HG03159 (cell line): ENCODE results near the gene STRIP2.
A peak's percentile ranks its signal among the peaks of the same experiment; 100 is the strongest.
"Not testable (repeated sequence)": the region's sequence is repeated elsewhere in the genome, so short reads cannot be mapped to it uniquely, and the experiment has no call there.

Experiments
- ATAC-seq: cut with Tn5 transposase; IDR thresholded peaks from one replicate; pipeline ENCODE4 v1.9.1; 2021; ENCODE audit warnings: mild to moderate bottlenecking, moderate library complexity; ENCODE audit not compliant: unreplicated experiment

The STRIP2 gene, protein sequence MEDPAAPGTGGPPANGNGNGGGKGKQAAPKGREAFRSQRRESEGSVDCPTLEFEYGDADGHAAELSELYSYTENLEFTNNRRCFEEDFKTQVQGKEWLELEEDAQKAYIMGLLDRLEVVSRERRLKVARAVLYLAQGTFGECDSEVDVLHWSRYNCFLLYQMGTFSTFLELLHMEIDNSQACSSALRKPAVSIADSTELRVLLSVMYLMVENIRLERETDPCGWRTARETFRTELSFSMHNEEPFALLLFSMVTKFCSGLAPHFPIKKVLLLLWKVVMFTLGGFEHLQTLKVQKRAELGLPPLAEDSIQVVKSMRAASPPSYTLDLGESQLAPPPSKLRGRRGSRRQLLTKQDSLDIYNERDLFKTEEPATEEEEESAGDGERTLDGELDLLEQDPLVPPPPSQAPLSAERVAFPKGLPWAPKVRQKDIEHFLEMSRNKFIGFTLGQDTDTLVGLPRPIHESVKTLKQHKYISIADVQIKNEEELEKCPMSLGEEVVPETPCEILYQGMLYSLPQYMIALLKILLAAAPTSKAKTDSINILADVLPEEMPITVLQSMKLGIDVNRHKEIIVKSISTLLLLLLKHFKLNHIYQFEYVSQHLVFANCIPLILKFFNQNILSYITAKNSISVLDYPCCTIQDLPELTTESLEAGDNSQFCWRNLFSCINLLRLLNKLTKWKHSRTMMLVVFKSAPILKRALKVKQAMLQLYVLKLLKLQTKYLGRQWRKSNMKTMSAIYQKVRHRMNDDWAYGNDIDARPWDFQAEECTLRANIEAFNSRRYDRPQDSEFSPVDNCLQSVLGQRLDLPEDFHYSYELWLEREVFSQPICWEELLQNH

GRCh38 chr7:129433847-129434674 is at the start of gene STRIP2:
TSS of gene STRIP2 (plus strand) at chr7:129434432. CDS start at chr7:129434473, 41 bp downstream.
- peak; percentile 94 for ATAC-seq

DNA sequence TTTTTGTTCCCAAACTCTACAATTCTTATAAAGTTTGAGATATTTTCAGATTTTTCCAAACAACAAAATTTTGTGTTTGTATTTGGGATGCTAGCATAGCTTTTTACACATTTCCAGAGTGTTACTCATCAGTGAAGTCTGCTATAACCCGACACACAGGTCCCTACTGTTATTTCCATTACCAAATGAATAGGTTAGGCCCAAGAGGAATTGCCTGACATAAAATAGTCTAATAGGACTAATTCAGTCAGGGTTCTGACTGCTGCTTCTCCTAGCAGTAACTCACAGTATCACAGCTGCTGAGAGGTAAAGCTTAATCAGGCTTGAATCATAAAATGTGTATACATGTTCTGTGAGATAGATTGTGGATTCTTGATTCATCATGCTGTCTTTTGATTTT is 49.1 kb upstream of the STRIP2 start:
- no peak for ATAC-seq

- ATAC-seq: no peak
These were observed 48.6 kb upstream of the STRIP2 start for GRCh38 chr7:129385598-129385997.

- no peak for ATAC-seq
These were observed 47.7 kb upstream of the STRIP2 start for GRCh38 chr7:129386506-129386905.

DNA sequence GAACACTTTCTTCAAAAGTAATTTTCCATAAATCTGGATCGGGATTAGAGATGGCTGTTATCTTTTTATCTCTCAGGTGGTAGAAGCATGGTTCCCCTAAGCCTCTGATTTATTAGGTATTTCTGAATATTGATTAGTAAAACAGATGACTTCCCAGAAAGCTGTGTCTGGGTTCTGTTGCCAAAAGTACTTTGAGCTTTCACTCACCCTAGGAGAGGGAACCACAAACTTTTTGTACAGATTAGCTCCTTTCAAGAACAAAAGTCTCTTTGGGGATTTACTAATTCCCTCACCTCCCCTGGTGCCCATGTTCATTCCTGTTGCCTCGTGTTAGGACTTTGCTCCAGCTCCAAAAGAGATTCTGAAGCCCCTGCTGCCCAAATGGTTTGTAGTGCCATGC is 46.7 kb upstream of the STRIP2 start:
- no peak for ATAC-seq

GRCh38 chr7:129388333-129389098 is 45.7 kb upstream of the STRIP2 start:
- no peak for ATAC-seq

GRCh38 chr7:129389829-129390228 is 44.4 kb upstream of the STRIP2 start:
- ATAC-seq: no peak

DNA sequence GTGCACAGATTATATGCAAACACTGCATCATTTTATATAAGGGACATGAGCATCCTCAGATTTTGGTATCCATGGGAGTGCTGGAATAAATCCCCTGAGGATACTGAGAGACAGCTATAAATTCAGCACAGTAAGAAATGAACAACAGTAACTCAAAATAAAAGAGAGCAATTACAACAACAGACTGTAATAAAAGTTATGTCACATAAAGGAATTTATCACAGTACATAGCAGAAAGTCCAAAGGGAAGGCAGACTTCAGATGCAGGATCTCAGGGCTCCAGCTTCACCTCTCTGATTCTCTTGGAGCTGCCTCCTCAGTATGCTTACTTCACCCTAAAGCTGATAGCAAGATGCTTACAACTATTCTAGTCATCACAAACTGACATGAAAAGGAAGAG is 43.9 kb upstream of the STRIP2 start:
- no peak for ATAC-seq

DNA sequence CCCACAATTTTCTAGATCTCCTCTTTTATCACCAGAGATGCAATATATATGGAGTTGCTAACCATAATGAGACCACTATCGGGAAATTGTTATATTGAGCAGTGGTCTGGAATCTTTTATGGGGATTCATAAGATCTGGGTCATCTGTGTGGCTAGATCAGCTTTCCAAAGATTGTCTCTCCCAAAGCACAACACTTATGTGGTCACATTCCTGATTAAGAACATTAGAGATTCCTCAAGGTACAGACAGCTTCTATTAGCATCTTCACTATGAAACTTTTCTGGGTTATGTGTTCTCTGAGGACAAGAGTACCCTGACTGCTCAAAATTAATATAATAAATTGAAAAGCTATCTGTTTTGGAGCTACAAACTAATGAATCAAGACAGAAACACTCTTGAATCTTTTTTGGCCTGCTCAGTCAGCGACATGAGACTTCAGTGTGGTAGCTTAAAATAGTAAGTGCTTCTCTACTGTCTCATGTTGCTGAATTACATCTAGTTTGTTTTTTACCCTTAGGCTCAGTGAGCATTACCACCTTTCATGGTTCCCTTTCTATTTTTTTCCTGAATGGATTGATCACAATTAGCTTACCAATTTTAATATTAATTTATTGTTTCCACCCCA is 42.6 kb upstream of the STRIP2 start:
- ATAC-seq: no peak

DNA sequence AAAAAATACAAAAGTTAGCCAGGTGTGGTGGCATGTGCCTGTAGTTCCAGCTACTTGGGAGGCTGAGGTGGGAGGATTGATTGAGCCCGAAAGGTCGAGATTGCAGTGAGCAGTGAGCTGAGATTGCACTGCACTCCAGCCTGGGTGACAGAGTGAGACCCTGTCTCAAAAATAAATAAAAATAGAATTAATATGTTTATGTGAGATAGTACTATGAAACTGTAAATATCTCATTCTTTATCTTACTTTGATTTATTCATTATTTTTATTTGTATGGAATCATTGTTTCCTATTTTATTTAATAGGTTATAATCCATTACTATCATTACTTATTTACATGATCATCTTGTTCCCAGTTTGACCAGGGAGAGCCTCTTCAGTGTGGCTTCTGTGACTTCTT is 41.0 kb upstream of the STRIP2 start:
- no peak for ATAC-seq

DNA sequence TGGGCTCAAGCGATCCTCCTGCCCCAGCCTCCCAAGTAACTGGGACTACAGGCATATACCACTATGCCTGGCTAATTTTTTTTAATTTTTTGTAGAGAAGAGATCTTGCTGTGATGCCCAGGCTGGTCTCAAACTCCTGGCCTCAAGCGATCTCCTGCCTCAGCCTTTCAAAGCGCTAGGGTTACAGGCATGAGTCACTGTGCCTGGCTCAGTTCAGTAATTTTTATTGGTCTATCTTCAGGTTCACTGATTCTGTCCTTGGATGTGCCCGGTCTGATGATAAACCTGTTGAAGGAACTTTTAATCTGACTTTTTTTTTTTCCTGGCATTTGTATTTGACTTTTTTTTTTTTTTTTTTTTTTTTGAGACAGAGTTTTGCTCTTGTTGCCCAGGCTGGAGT is 40.1 kb upstream of the STRIP2 start:
- ATAC-seq: no peak

DNA sequence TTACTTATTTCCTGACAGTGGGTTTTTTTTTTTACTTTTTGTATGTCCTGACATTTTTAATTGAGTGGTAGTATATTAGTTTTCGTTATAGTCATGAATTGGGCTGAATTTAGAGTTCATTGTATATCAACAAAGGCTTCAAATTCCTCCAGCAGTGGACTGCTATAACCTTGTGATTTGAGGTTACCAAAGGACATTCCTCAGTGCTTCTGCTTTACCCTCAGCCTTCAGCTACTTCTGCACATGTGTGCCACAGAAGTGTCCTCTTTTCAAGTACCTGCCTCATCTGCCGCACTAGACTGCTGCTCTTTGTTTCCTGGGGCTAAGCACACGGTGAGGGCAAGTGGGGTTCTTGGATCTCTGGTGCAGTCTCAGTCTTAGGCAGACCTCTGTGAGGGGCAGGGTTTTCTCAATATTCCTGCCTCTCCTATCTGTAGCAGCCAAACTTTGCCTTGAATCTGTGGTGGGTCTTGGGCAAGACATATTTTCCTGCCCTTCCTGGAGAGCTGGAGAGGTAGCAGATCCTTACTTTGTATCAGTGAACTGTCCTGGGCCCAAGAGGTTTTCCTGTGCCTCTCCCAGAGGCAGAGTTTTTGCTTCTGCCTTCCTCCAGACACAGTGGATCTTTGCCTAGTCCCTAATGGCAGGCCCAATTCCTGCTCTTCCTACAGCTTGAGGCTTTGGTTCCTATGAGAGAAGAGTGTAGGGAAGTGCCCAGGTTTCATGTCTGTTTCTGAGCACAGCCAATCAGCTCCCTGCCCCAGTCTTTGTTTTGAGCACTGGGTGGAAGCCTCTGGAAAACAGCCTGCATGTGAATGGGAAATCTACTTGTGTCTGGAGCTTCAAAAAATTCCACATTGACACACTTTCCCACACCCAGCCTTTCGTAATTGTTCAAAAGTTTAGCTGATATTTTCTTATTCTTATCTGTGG is 39.0 kb upstream of the STRIP2 start:
- ATAC-seq: no peak

GRCh38 chr7:129401228-129401966 is 32.8 kb upstream of the STRIP2 start:
- ATAC-seq: no peak

DNA sequence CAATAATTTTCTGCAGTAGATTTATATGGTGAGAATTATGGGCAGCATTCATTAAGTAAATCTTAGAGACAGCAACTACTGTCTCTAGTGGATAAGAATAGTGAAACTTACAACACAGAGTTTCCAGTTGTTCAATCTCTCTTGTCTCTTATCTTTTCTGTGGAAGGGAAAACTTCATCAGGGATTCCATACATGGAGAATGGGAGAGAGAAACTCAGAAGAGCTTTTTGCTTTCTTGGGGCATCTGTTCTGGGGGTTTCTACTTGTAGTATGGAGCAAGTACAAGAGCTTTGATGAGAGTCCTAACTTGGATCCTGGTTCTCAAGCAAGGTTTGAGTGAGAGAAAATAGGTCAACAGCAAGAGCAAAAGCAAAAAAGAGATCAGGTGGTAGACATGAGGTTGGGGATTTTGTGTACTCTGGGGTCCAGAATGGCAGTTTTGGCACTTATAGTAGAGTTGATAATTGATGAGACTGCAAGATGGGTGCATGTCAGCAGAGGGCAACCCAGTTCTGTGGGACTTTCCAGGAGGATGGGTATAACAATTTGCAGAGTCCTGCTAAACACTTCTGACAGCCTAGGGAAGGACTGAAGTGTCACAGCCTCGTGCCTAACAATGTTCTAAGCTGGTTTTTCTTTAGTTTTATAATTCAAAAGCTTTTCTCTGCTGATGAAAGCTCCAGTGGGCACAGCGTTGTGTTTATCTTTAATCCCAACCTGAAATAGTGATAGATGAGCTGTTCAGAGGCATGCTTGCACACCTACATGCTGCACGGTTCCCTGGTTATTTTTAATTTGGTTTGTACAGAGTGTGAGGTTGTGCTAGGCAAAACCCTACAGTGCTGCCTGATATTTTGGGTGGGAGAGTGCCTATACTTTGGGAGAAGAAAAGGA is 32.0 kb upstream of the STRIP2 start:
- no peak for ATAC-seq

GRCh38 chr7:129405527-129405926 is 28.7 kb upstream of the STRIP2 start:
- no peak for ATAC-seq

GRCh38 chr7:129410238-129410637 is 24.0 kb upstream of the STRIP2 start:
- ATAC-seq: not testable (repeated sequence)

DNA sequence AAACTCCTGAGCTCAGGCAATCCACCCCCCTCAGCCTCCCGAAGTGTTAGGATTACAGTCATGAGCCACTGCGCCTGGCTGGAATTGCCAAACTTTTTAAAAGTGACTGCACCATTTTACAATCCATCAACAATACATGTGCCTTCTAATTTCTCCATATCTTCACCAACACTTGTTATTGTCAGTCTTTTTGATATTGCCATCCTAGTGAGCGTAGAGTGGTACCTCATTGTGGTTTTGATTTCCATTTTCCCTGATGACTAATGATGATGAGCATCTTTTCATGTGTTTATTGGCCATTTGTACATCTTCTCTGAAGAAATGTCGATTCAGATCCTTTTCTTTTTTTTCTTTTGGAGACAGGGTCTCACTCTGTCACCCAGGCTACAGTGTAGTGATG is 21.7 kb upstream of the STRIP2 start:
- ATAC-seq: no peak
